Measurements from ENCODE around the gene TBCA. TPM values are rescaled to one million over a fixed set of nuclear protein-coding genes. Genes with fewer than 3 reads are reported as not detected.

The TBCA gene
- total and polyA plus RNA-seq, 9 of the 15 experiments (the other 6 are each of a cell fraction or from before 2014, with no cell fraction given): 164 to 661 (median 334) TPM

DNA sequence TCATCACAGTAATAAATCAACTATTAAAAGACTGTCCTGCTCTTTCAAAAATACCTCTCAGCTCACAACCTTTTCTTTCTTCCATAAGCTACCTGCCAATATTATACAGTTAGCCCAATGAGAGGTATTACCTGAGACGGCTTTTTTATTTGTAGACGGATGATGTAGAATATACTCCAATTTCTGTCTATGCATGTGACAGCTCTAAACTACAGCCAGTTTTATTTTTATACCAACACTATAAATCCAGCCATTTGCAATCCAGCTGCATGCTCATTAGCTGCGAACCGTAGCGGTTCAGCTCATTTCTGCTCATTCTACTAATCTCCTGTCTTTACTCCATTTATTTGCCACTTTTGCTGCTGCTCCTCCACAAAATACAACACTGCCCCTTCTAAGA, 51.2 kb downstream of the TBCA start:
- ChIA-PET POLR2A (interaction anchor here (1.2 kb wide), 1 partner anchor 12 kb away, joined by 3 read pairs; no protein-coding TSS in a partner anchor), CTCF (ENCODE audit: low intra/inter-chr PET ratio) (no interaction called here)
- Histone ChIP-seq H3K9me1 (ENCODE audit: control insufficient read depth, insufficient read depth, low read length) (no peaks in the 10 kb centered on the region), H3K9ac (ENCODE audit: insufficient read depth in 1 of 2, low read depth in 2 of 2, low read length in 2 of 2) (no peak overlapping the region), H3K27ac (ENCODE audit: extremely low read depth, low read depth, low read length) (no peak overlapping the region), H3K9me3 (replicated peaks; ENCODE audit: control insufficient read depth, insufficient read depth, low read depth, low read length) (no peaks in the 10 kb centered on the region), H2AFZ (ENCODE audit: low read depth, low read length) (no peak overlapping the region), H3K4me2 (ENCODE audit: insufficient read depth, low read length) (no peak overlapping the region), H3K36me3 (ENCODE audit: control insufficient read depth, insufficient read depth, low read length) (peaks cover 4% of the 10 kb centered on the region; the same call in 1 of the 3 replicates), H3K4me1 (replicated peaks in 1 of 2; ENCODE audit: control insufficient read depth in 2 of 2, insufficient read depth in 2 of 2, low read length in 2 of 2) (no peaks in the 10 kb centered on the region), H3K4me3 (no peak overlapping the region), H3K27me3 (ENCODE audit: control insufficient read depth in 2 of 2, insufficient read depth in 2 of 2, low read length in 2 of 2) (no peaks in the 10 kb centered on the region), H4K20me1 (replicated peaks; ENCODE audit: control insufficient read depth, insufficient read depth, low read length) (no peaks in the 10 kb centered on the region), H3K79me2 (ENCODE audit: control insufficient read depth, insufficient read depth, low read length) (peaks cover 90% of the 10 kb centered on the region)
- ATAC-seq: no peak
- no peak for FAIRE-seq
- no peak for TF ChIP-seq ETV5 (CRISPR knock-in tag; IDR thresholded peaks at IDR 0.05; ENCODE audit: low read depth)
- no peak for TF ChIP-seq ZNF146 (CRISPR knock-in tag; IDR thresholded peaks at IDR 0.05; ENCODE audit: unreplicated experiment)
- TF ChIP-seq, protein P1, sequence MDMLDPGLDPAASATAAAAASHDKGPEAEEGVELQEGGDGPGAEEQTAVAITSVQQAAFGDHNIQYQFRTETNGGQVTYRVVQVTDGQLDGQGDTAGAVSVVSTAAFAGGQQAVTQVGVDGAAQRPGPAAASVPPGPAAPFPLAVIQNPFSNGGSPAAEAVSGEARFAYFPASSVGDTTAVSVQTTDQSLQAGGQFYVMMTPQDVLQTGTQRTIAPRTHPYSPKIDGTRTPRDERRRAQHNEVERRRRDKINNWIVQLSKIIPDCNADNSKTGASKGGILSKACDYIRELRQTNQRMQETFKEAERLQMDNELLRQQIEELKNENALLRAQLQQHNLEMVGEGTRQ (CRISPR knock-in tag; IDR thresholded peaks at IDR 0.05): no peak
- TF ChIP-seq, protein P2, sequence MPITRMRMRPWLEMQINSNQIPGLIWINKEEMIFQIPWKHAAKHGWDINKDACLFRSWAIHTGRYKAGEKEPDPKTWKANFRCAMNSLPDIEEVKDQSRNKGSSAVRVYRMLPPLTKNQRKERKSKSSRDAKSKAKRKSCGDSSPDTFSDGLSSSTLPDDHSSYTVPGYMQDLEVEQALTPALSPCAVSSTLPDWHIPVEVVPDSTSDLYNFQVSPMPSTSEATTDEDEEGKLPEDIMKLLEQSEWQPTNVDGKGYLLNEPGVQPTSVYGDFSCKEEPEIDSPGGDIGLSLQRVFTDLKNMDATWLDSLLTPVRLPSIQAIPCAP (CRISPR knock-in tag; IDR thresholded peaks at IDR 0.05; ENCODE audit: borderline replicate concordance): no peak
- TF ChIP-seq HNRNPK (IDR thresholded peaks at IDR 0.05; ENCODE audit: low read depth, low read length, poor library complexity, severe bottlenecking): no peak
- TF ChIP-seq ZNF41 (CRISPR knock-in tag; conservative IDR thresholded peaks at IDR 0.05): no peak
- no peak for TF ChIP-seq RBM17 (IDR thresholded peaks at IDR 0.05; ENCODE audit: borderline replicate concordance, low read depth, low read length)
- TF ChIP-seq SMAD1 (IDR thresholded peaks at IDR 0.05; ENCODE audit: low read depth, low read length, partially characterized antibody): no peak
- TF ChIP-seq ZC3H4 (CRISPR knock-in tag; IDR thresholded peaks at IDR 0.05; ENCODE audit: borderline replicate concordance): no peak
- TF ChIP-seq, protein P3, sequence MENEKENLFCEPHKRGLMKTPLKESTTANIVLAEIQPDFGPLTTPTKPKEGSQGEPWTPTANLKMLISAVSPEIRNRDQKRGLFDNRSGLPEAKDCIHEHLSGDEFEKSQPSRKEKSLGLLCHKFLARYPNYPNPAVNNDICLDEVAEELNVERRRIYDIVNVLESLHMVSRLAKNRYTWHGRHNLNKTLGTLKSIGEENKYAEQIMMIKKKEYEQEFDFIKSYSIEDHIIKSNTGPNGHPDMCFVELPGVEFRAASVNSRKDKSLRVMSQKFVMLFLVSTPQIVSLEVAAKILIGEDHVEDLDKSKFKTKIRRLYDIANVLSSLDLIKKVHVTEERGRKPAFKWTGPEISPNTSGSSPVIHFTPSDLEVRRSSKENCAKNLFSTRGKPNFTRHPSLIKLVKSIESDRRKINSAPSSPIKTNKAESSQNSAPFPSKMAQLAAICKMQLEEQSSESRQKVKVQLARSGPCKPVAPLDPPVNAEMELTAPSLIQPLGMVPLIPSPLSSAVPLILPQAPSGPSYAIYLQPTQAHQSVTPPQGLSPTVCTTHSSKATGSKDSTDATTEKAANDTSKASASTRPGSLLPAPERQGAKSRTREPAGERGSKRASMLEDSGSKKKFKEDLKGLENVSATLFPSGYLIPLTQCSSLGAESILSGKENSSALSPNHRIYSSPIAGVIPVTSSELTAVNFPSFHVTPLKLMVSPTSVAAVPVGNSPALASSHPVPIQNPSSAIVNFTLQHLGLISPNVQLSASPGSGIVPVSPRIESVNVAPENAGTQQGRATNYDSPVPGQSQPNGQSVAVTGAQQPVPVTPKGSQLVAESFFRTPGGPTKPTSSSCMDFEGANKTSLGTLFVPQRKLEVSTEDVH (IDR thresholded peaks at IDR 0.05; ENCODE audit: low read depth, partially characterized antibody): no peak
- TF ChIP-seq SAFB (IDR thresholded peaks at IDR 0.05; ENCODE audit: borderline replicate concordance, low read depth, low read length): no peak
- no peak for TF ChIP-seq SREBF1 (IDR thresholded peaks at IDR 0.05; ENCODE audit: borderline replicate concordance, low read depth, low read length)
- TF ChIP-seq SMC3 (conservative IDR thresholded peaks at IDR 0.05; ENCODE audit: insufficient read depth, low read depth, low read length): no peak
- TF ChIP-seq FOXK1 (CRISPR knock-in tag; IDR thresholded peaks at IDR 0.05; ENCODE audit: borderline replicate concordance): no peak
- TF ChIP-seq SMARCC2 (IDR thresholded peaks at IDR 0.05; ENCODE audit: low read depth): no peak
- TF ChIP-seq CEBPB (tag; IDR thresholded peaks at IDR 0.05): no peak
- TF ChIP-seq ESRRA (IDR thresholded peaks at IDR 0.05; ENCODE audit: borderline replicate concordance, low read depth): no peak
- 78% methylated on average over 5 of the region's 5 CpGs for WGBS (ENCODE audit: insufficient coverage, low coverage, missing lambda C conversion rate)
- no TSS peak for BruUV-seq (replicated peaks)
- intact Hi-C loops (cut with micrococcal nuclease) (no loop called here), in situ Hi-C loops (cut with MboI) (no loop called here)
- DNase-seq (ENCODE audit: extremely low read depth in 1 of 4, low spot score in 3 of 4): no peak
